K562 (cell line): ENCODE results near the gene SPOUT1. TPM values are rescaled to one million over a fixed set of nuclear protein-coding genes. Genes with fewer than 3 reads are reported as not detected.

Source experiments
- CREB3L1 ChIP-seq: fragments of 450-650 bp; IDR thresholded peaks from 2 replicates; pipeline ENCODE4 v1.6.1; 2014; ENCODE audit warnings: low read depth, mild to moderate bottlenecking, moderate library complexity, borderline replicate concordance
- EP300 ChIP-seq: IDR thresholded peaks from 2 replicates; pipeline ENCODE4 v1.6.1; 2012; ENCODE audit warnings: low read length, improper control_type of control experiment
- HMG20A ChIP-seq: fragments of 450-650 bp; formaldehyde crosslinking; conservative IDR thresholded peaks from 2 replicates; pipeline ENCODE4 v1.4.0; 2020; ENCODE audit warnings: mild to moderate bottlenecking, mixed read lengths
- HOMEZ ChIP-seq: fragments of 250-450 bp; sonication (Bioruptor Pico); IDR thresholded peaks from 2 replicates; pipeline ENCODE4 v1.4.0; 2020; ENCODE audit warnings: mild to moderate bottlenecking, moderate library complexity
- MAX ChIP-seq: sonication (generic); formaldehyde crosslinking; IDR thresholded peaks from 2 replicates; pipeline ENCODE4 v1.9.0; 2022; ENCODE audit warnings: mild to moderate bottlenecking, missing genetic modification reagents
- SFPQ ChIP-seq: fragments of 200-400 bp; formaldehyde crosslinking; IDR thresholded peaks from 2 replicates; pipeline ENCODE4 v1.6.1; 2017; ENCODE audit warnings: mild to moderate bottlenecking, low read depth, low read length, moderate library complexity
- SREBF2 ChIP-seq: sonication (generic); formaldehyde crosslinking; IDR thresholded peaks from 2 replicates; pipeline ENCODE4 v1.4.0; 2020; ENCODE audit warnings: mild to moderate bottlenecking, missing genetic modification reagents
- USF1 ChIP-seq: sonication (generic); formaldehyde crosslinking; IDR thresholded peaks from 2 replicates; pipeline ENCODE4 v1.9.0; 2022; ENCODE audit warnings: mild to moderate bottlenecking, missing genetic modification reagents
- ZBTB11 ChIP-seq, 3 experiments: fragments of 200-800 bp in 1 of 3; fragments of 250-450 bp in 1 of 3; fragments of 450-650 bp in 1 of 3; sonication (Bioruptor Pico) in 1 of 3; sonication (Bioruptor generic) in 1 of 3; formaldehyde crosslinking in 1 of 3; IDR thresholded peaks; 2 replicates each; pipeline versions ENCODE4 v1.6.1 to v1.8.0; 2016 to 2022; ENCODE audit warnings: mild to moderate bottlenecking in 2 of 3, missing genetic modification characterization in 2 of 3, missing compliant biosample characterization in 1 of 3, moderate library complexity in 1 of 3
- ZC3H11A ChIP-seq: IDR thresholded peaks from 2 replicates; pipeline ENCODE4 v1.6.1; 2012; ENCODE audit warnings: low read depth, low read length, improper control_type of control experiment
- ZNF143 ChIP-seq: sonication (generic); formaldehyde crosslinking; IDR thresholded peaks from 2 replicates; pipeline ENCODE4 v1.9.0; 2022; ENCODE audit warnings: mild to moderate bottlenecking, missing genetic modification reagents
- ZNF655 ChIP-seq: fragments of 250-450 bp; sonication (Bioruptor Pico); IDR thresholded peaks from 2 replicates; pipeline ENCODE4 v1.5.0; 2021
- polyA plus RNA-seq, 8 experiments: library from polyadenylated mRNA; depleted of rRNA in 4 of 8; stranded (reverse) in 5 of 8; unstranded in 3 of 8; fragments of >200 nt; fragmentation: Nextera tagmentation in 2 of 8; fragmentation: Illumina TruSeq in 1 of 8; extraction: Ambion mirVana in 2 of 8; extraction: Trizol in 1 of 8; gene quantifications; 2 replicates each; pipeline versions ENCODE4 v1.2.1 to v1.2.3, GENCODE V29; 2011 to 2014; ENCODE audit warnings: inconsistent platforms in 1 of 8, missing spikeins in 1 of 8
- total RNA-seq, 7 experiments: library from RNA; depleted of rRNA in 6 of 7; stranded (reverse); fragments of >200 nt in 6 of 7; fragmentation: Illumina TruSeq in 2 of 7; extraction: Trizol in 2 of 7; gene quantifications; 2 replicates each; pipeline versions ENCODE4 v1.2.1 to v1.2.3, GENCODE V29; 2011 to 2021; ENCODE audit warnings: low replicate concordance in 1 of 7

The SPOUT1 gene
- total and polyA plus RNA-seq, 9 of the 15 experiments (the other 6 are each of a cell fraction or from before 2014, with no cell fraction given) = 10.6 to 121 (median 37.4) TPM

GRCh38 chr9:128786681-128787601, 42.7 kb downstream of the SPOUT1 start, which contains the start of gene TBC1D13 (continued):
- TF ChIP-seq ZNF655 (no peak), MAX (CRISPR knock-in tag) (peak; percentile 98), HOMEZ (CRISPR knock-in tag) (no peak), USF1 (CRISPR knock-in tag) (peak; percentile 98), EP300 (peak; percentile 24; the same call in 1 of the 2 replicates), ZNF143 (CRISPR knock-in tag) (no peak), SREBF2 (no peak), CREB3L1 (peak; percentile 66; the same call in 1 of the 2 replicates), HMG20A (no peak), SFPQ (no peak), ZBTB11 (CRISPR knock-in tag; IDR thresholded peaks at IDR 0.05) (peak; percentile 94 to 100 (median 99)), ZC3H11A (peak; percentile 39; the same call in 1 of the 2 replicates)
